ENCODE results near the gene OR52I2.

- no peak for TF ChIP-seq POLR2A (IDR thresholded peaks at IDR 0.05; ENCODE audit: low read depth, low read length)
- TF ChIP-seq TAF1 (IDR thresholded peaks at IDR 0.05; ENCODE audit: low read depth, low read length), result no peak
- TF ChIP-seq SPI1 (IDR thresholded peaks at IDR 0.05; ENCODE audit: low read depth, low read length), result no peak
- TF ChIP-seq POU2F2 (IDR thresholded peaks at IDR 0.05; ENCODE audit: low read depth, low read length), result no peak
- TF ChIP-seq POLR2AphosphoS5 (IDR thresholded peaks at IDR 0.05; ENCODE audit: low read depth, low read length), result no peak
- TF ChIP-seq PAX5 (IDR thresholded peaks at IDR 0.05; ENCODE audit: insufficient read depth, low read length, severe bottlenecking), result no peak
Measured at GRCh38 chr11:4547416-4547815, 34.1 kb upstream of the OR52I2 start.
